K562 (cell line): ENCODE measurements around the gene SCG3. TPM values are rescaled to one million over a fixed set of nuclear protein-coding genes. Genes with fewer than 3 reads are reported as not detected.

Experiments used
- ADNP ChIP-seq: fragments of 200-800 bp; sonication (Bioruptor generic); IDR thresholded peaks from 2 replicates; pipeline ENCODE4 v1.6.1; 2016; ENCODE audit warnings: missing genetic modification characterization, missing compliant biosample characterization
- BACH1 ChIP-seq: fragments of 200-800 bp; sonication (Bioruptor generic); IDR thresholded peaks from 2 replicates; pipeline ENCODE4 v1.6.1; 2016; ENCODE audit warnings: missing genetic modification characterization, missing compliant biosample characterization
- DIDO1 ChIP-seq: fragments of 450-650 bp; IDR thresholded peaks from 2 replicates; pipeline ENCODE4 v1.6.1; 2016; ENCODE audit warnings: low read depth, missing biosample characterization, missing genetic modification characterization
- ELF1 ChIP-seq: fragments of 200-800 bp; sonication (Bioruptor generic); IDR thresholded peaks from 2 replicates; pipeline ENCODE4 v1.6.1; 2016; ENCODE audit warnings: missing genetic modification characterization, missing compliant biosample characterization
- HDAC2 ChIP-seq: fragments of 450-650 bp; IDR thresholded peaks from 2 replicates; pipeline ENCODE4 v1.6.1; 2016; ENCODE audit warnings: mild to moderate bottlenecking
- HMGN3 ChIP-seq: IDR thresholded peaks from 2 replicates; pipeline ENCODE4 v1.6.1; 2011; ENCODE audit warnings: borderline replicate concordance, low read depth, mild to moderate bottlenecking, mixed read lengths, low read length; ENCODE audit not compliant: insufficient read length; ENCODE audit errors: extremely low read depth
- MAFF ChIP-seq: IDR thresholded peaks from 2 replicates; pipeline ENCODE4 v1.6.1; 2012; ENCODE audit warnings: low read length, improper control_type of control experiment
- MCM3 ChIP-seq: fragments of 450-650 bp; IDR thresholded peaks from 2 replicates; pipeline ENCODE4 v1.6.1; 2016
- NEUROD1 ChIP-seq: fragments of 150-350 bp; IDR thresholded peaks from 2 replicates; pipeline ENCODE4 v1.6.1; 2014; ENCODE audit warnings: borderline replicate concordance, low read length, low read depth; ENCODE audit not compliant: partially characterized antibody
- POLR2G ChIP-seq: fragments of 200-400 bp; formaldehyde crosslinking; IDR thresholded peaks from 2 replicates; pipeline ENCODE4 v1.6.1; 2017; ENCODE audit warnings: low read depth, mild to moderate bottlenecking, antibody characterized with exemption, low read length, moderate library complexity
- POLR2H ChIP-seq: IDR thresholded peaks from 2 replicates; pipeline ENCODE4 v1.6.1; 2016; ENCODE audit warnings: missing genetic modification characterization, low read depth, mild to moderate bottlenecking, control low read depth, missing compliant biosample characterization, moderate library complexity
- SREBF2 ChIP-seq: sonication (generic); formaldehyde crosslinking; IDR thresholded peaks from 2 replicates; pipeline ENCODE4 v1.4.0; 2020; ENCODE audit warnings: mild to moderate bottlenecking, missing genetic modification reagents
- TAF15 ChIP-seq: fragments of 200-400 bp; formaldehyde crosslinking; IDR thresholded peaks from 2 replicates; pipeline ENCODE4 v1.6.1; 2017; ENCODE audit warnings: mild to moderate bottlenecking, low read depth, low read length, moderate library complexity
- ZNF133 ChIP-seq: fragments of 250-450 bp; sonication (Bioruptor Pico); IDR thresholded peaks from 2 replicates; pipeline ENCODE4 v1.4.0; 2020; ENCODE audit warnings: mild to moderate bottlenecking
- ZNF282 ChIP-seq: sonication (generic); formaldehyde crosslinking; IDR thresholded peaks from 2 replicates; pipeline ENCODE4 v1.8.1; 2023; ENCODE audit warnings: missing genetic modification reagents
- ZNF3 ChIP-seq: fragments of 250-450 bp; sonication (Bioruptor Pico); IDR thresholded peaks from 2 replicates; pipeline ENCODE4 v1.5.0; 2021; ENCODE audit warnings: mild to moderate bottlenecking, moderate library complexity
- ZNF764 ChIP-seq: fragments of 250-450 bp; sonication (Bioruptor Pico); IDR thresholded peaks from 2 replicates; pipeline ENCODE4 v1.4.0; 2020; ENCODE audit warnings: low read depth, mild to moderate bottlenecking, moderate library complexity
- ZNF766 ChIP-seq: fragments of 200-800 bp; sonication (Bioruptor generic); conservative IDR thresholded peaks from 2 replicates; pipeline ENCODE4 v1.6.1; 2016; ENCODE audit warnings: missing genetic modification characterization, missing compliant biosample characterization
- ZNF785 ChIP-seq: fragments of 250-450 bp; sonication (Bioruptor Pico); IDR thresholded peaks from 2 replicates; pipeline ENCODE4 v1.4.0; 2020; ENCODE audit warnings: mild to moderate bottlenecking
- polyA plus RNA-seq, 8 experiments: library from polyadenylated mRNA; depleted of rRNA in 4 of 8; stranded (reverse) in 5 of 8; unstranded in 3 of 8; fragments of >200 nt; fragmentation: Nextera tagmentation in 2 of 8; fragmentation: Illumina TruSeq in 1 of 8; extraction: Ambion mirVana in 2 of 8; extraction: Trizol in 1 of 8; gene quantifications; 2 replicates each; pipeline versions ENCODE4 v1.2.1 to v1.2.3, GENCODE V29; 2011 to 2014; ENCODE audit warnings: inconsistent platforms in 1 of 8, missing spikeins in 1 of 8
- total RNA-seq, 7 experiments: library from RNA; depleted of rRNA in 6 of 7; stranded (reverse); fragments of >200 nt in 6 of 7; fragmentation: Illumina TruSeq in 2 of 7; extraction: Trizol in 2 of 7; gene quantifications; 2 replicates each; pipeline versions ENCODE4 v1.2.1 to v1.2.3, GENCODE V29; 2011 to 2021; ENCODE audit warnings: low replicate concordance in 1 of 7
- TF ChIP-seq, protein P1 (sequence below): fragments of 450-650 bp; IDR thresholded peaks from 2 replicates; pipeline ENCODE4 v1.6.1; 2016; ENCODE audit warnings: antibody characterized with exemption
- TF ChIP-seq, protein P2 (sequence below), 2 experiments: fragments of 450-650 bp; IDR thresholded peaks; 2 replicates each; pipeline ENCODE4 v1.6.1; 2016
- TF ChIP-seq, protein P3 (sequence below): sonication (generic); formaldehyde crosslinking; IDR thresholded peaks from 2 replicates; pipeline ENCODE4 v1.8.0; 2022; ENCODE audit warnings: mild to moderate bottlenecking, missing genetic modification reagents

SCG3 gene
- total and polyA plus RNA-seq, 9 of the 15 experiments (the other 6 are each of a cell fraction or from before 2014, with no cell fraction given): 13.0 to 43.8 (median 21.0) TPM

DNA sequence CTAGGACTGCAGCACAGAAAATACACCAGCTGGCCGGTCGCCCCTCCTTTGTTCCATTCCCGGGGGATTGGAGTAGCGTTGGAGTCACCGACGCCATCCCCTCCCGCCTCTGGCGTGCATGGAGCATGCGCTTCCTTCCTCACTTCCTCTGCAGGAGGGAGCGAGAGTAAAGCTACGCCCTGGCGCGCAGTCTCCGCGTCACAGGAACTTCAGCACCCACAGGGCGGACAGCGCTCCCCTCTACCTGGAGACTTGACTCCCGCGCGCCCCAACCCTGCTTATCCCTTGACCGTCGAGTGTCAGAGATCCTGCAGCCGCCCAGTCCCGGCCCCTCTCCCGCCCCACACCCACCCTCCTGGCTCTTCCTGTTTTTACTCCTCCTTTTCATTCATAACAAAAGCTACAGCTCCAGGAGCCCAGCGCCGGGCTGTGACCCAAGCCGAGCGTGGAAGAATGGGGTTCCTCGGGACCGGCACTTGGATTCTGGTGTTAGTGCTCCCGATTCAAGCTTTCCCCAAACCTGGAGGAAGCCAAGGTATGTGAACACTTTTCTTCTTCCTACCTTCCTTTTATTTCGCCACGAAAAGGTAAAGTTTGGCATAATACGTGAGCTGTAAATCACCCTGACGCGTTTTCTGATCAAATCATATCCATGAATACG lies at the start of gene SCG3 (continued):
- TF ChIP-seq BACH1 (peak; percentile 72; the same call in 1 of the 2 replicates), ADNP (tag) (no peak), SREBF2 (CRISPR knock-in tag) (no peak; the same call in 1 of the 2 replicates), MCM3 (no peak), ZNF785 (no peak), ZNF766 (CRISPR knock-in tag) (peak; percentile 92), DIDO1 (tag) (peak; percentile 65), ZNF3 (CRISPR knock-in tag) (no peak), ZNF282 (CRISPR knock-in tag) (0 out of 2 replicates have a peak, but pooled peaks have one; percentile 73), TAF15 (no peak), POLR2G (peak; percentile 58; the same call in 1 of the 2 replicates), POLR2H (tag) (no peak), ZNF133 (no peak), ZNF764 (CRISPR knock-in tag) (no peak), HDAC2 (peak; percentile 97), HMGN3 (no peak), MAFF (no peak), NEUROD1 (no peak), ELF1 (peak; percentile 79)
- TF ChIP-seq, protein P1, sequence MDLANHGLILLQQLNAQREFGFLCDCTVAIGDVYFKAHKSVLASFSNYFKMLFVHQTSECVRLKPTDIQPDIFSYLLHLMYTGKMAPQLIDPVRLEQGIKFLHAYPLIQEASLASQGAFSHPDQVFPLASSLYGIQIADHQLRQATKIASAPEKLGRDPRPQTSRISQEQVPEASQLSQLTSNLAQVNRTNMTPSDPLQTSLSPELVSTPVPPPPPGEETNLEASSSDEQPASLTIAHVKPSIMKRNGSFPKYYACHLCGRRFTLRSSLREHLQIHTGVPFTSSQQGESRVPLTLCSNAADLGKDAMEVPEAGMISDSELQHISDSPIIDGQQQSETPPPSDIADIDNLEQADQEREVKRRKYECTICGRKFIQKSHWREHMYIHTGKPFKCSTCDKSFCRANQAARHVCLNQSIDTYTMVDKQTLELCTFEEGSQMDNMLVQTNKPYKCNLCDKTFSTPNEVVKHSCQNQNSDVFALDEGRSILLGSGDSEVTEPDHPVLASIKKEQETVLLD: peak; percentile 80
- TF ChIP-seq, protein P2, sequence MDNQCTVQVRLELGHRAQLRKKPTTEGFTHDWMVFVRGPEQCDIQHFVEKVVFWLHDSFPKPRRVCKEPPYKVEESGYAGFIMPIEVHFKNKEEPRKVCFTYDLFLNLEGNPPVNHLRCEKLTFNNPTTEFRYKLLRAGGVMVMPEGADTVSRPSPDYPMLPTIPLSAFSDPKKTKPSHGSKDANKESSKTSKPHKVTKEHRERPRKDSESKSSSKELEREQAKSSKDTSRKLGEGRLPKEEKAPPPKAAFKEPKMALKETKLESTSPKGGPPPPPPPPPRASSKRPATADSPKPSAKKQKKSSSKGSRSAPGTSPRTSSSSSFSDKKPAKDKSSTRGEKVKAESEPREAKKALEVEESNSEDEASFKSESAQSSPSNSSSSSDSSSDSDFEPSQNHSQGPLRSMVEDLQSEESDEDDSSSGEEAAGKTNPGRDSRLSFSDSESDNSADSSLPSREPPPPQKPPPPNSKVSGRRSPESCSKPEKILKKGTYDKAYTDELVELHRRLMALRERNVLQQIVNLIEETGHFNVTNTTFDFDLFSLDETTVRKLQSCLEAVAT (IDR thresholded peaks at IDR 0.05): peak in 1 of 2 experiments; percentile 64; a peak in 2 of 4 replicates
- TF ChIP-seq, protein P3, sequence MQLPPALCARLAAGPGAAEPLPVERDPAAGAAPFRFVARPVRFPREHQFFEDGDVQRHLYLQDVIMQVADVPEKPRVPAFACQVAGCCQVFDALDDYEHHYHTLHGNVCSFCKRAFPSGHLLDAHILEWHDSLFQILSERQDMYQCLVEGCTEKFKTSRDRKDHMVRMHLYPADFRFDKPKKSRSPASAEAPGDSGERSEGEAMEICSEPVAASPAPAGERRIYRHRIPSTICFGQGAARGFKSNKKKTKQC (CRISPR knock-in tag): peak; percentile 98
